Nephron (organoid): ENCODE measurements around the gene CYTH1.

Source experiments
- H3K27ac Mint-ChIP-seq, 3 experiments: 2 replicates each; pipeline ENCODE4 v1.8.0; 2020; ENCODE audit warnings: mixed read lengths in 3 of 3, mild to moderate bottlenecking in 2 of 3, moderate library complexity in 1 of 3
- H3K27me3 Mint-ChIP-seq: 2 replicates; pipeline ENCODE4 v1.8.0; 2021; ENCODE audit warnings: low read depth, mild to moderate bottlenecking, moderate library complexity, mixed read lengths
- H3K36me3 Mint-ChIP-seq: 2 replicates; pipeline ENCODE4 v1.8.0; 2020; ENCODE audit warnings: low read depth, mixed read lengths
- H3K4me1 Mint-ChIP-seq: 2 replicates; pipeline ENCODE4 v1.8.0; 2020; ENCODE audit warnings: mixed read lengths
- H3K4me3 Mint-ChIP-seq, 3 experiments: 2 replicates each; pipeline ENCODE4 v1.8.0; 2020; ENCODE audit warnings: mild to moderate bottlenecking in 3 of 3, mixed read lengths in 3 of 3, moderate library complexity in 2 of 3
- H3K9me3 Mint-ChIP-seq: 2 replicates; pipeline ENCODE4 v1.8.0; 2020; ENCODE audit warnings: mixed read lengths
- TF ChIP-seq, protein P1 (sequence below), 3 experiments: fragments of 200-600 bp; sonication (generic); IDR thresholded peaks; one replicate each; pipeline ENCODE4 v1.5.0; 2021; ENCODE audit warnings: antibody characterized with exemption in 3 of 3; ENCODE audit not compliant: unreplicated experiment in 3 of 3

The CYTH1 gene

GRCh38 chr17:78723001-78723796, 58.9 kb downstream of the CYTH1 start:
- Mint-ChIP-seq H3K9me3 (no peaks in the 10 kb centered on the region), H3K4me3 (peak overlapping the region; percentile 82 to 84 (median 83)), H3K27ac (peak overlapping the region; percentile 30 to 70 (median 61)), H3K27me3 (peaks cover 1% of the 10 kb centered on the region), H3K36me3 (no peaks in the 10 kb centered on the region), H3K4me1 (peaks cover 59% of the 10 kb centered on the region)
- TF ChIP-seq, protein P1, sequence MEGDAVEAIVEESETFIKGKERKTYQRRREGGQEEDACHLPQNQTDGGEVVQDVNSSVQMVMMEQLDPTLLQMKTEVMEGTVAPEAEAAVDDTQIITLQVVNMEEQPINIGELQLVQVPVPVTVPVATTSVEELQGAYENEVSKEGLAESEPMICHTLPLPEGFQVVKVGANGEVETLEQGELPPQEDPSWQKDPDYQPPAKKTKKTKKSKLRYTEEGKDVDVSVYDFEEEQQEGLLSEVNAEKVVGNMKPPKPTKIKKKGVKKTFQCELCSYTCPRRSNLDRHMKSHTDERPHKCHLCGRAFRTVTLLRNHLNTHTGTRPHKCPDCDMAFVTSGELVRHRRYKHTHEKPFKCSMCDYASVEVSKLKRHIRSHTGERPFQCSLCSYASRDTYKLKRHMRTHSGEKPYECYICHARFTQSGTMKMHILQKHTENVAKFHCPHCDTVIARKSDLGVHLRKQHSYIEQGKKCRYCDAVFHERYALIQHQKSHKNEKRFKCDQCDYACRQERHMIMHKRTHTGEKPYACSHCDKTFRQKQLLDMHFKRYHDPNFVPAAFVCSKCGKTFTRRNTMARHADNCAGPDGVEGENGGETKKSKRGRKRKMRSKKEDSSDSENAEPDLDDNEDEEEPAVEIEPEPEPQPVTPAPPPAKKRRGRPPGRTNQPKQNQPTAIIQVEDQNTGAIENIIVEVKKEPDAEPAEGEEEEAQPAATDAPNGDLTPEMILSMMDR (IDR thresholded peaks at IDR 0.05; ENCODE audit: unreplicated experiment in 3 of 3), result no peak

DNA sequence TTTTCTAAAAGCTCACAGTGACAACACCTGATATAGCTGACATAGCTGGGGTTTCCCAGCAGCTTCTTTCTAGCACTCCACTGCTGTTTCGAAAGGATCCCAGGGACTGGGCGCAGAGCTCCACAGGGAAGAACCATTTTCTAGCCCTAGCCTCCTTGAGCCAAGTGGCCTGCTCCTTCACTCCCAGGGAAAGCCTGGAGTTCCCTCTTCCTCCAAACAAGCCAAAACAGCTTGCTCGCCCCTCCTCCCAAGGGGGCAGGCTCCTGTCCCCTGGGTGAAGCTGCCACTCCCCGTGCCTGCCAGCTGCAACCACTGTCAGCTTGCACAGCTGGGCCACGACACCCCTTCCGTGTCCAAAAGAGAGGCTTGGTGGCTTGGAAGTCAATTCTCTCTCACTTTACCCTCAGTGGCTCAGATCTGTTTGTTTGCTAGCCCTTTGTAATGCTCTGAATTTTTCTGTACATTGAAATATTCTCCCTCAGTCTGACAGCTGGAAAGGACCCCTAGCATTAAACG, 59.8 kb downstream of the CYTH1 start:
- TF ChIP-seq, protein P1 (IDR thresholded peaks at IDR 0.05; ENCODE audit: unreplicated experiment in 3 of 3), result no peak
- no peaks in the 10 kb centered on the region for H3K36me3 Mint-ChIP-seq
- H3K27ac Mint-ChIP-seq, result peak overlapping the region; percentile 30 to 70 (median 61)
- H3K9me3 Mint-ChIP-seq, result no peaks in the 10 kb centered on the region
- H3K27me3 Mint-ChIP-seq, result peaks cover 8% of the 10 kb centered on the region
- peak overlapping the region; percentile 82 to 84 (median 83) for H3K4me3 Mint-ChIP-seq
- H3K4me1 Mint-ChIP-seq, result peaks cover 68% of the 10 kb centered on the region

DNA sequence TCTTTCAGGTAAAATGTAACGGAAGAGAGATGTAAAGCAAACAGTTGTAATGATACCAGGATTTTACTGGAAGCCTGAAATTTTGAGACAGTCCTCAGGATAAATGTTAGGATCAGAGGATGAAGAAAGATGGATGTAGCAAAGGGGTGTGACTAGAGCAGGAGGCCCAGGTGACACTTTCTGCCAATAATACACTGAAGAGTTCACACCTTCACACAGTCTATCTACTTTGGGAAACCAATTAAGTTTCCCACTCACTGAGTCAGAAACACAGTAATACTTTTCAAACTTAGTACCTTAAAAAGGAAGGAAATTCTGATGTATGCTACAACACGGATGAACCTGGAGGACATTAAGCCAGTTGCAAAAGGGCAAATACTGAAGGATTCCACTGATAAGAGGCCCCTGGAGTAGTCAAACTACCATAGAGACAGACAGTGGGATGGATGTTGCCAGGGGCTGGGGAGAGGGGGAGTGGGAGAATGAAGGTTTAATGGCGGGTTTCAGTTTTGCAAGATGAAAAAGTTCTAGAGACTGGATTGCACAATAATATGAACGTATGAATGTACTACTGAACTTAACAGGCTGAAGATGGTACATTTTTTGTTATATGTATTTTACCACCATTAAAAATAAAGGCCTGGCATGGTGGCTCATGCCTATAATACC, 62.3 kb downstream of the CYTH1 start:
- Mint-ChIP-seq H3K36me3 (no peaks in the 10 kb centered on the region), H3K4me3 (no peak overlapping the region), H3K27me3 (peaks cover 13% of the 10 kb centered on the region), H3K9me3 (no peaks in the 10 kb centered on the region), H3K4me1 (peaks cover 72% of the 10 kb centered on the region), H3K27ac (peak overlapping the region in 2 of 3 experiments; percentile 1 to 21)
- TF ChIP-seq, protein P1 (IDR thresholded peaks at IDR 0.05; ENCODE audit: unreplicated experiment in 3 of 3), result no peak

- H3K27ac Mint-ChIP-seq, result peak overlapping the region in 2 of 3 experiments; percentile 54 to 82
- H3K36me3 Mint-ChIP-seq, result no peaks in the 10 kb centered on the region
- peak overlapping the region in 1 of 3 experiments; percentile 36 for H3K4me3 Mint-ChIP-seq
- TF ChIP-seq, protein P1 (IDR thresholded peaks at IDR 0.05; ENCODE audit: unreplicated experiment in 3 of 3), result no peak
- H3K4me1 Mint-ChIP-seq, result peaks cover 66% of the 10 kb centered on the region
- H3K9me3 Mint-ChIP-seq, result no peaks in the 10 kb centered on the region
- H3K27me3 Mint-ChIP-seq, result peaks cover 18% of the 10 kb centered on the region
These were observed 63.4 kb downstream of the CYTH1 start for GRCh38 chr17:78718575-78719208.

- Mint-ChIP-seq H3K36me3 (no peaks in the 10 kb centered on the region), H3K27me3 (peaks cover 18% of the 10 kb centered on the region), H3K9me3 (no peaks in the 10 kb centered on the region), H3K4me1 (peaks cover 54% of the 10 kb centered on the region), H3K27ac (peak overlapping the region in 2 of 3 experiments; percentile 37 to 82), H3K4me3 (peak overlapping the region; percentile 34 to 73 (median 59))
- TF ChIP-seq, protein P1 (IDR thresholded peaks at IDR 0.05; ENCODE audit: unreplicated experiment in 3 of 3), result no peak
These were observed 64.6 kb downstream of the CYTH1 start for GRCh38 chr17:78717431-78717980.
